Left ventricle myocardium inferior (tissue), 1 donor: Measurements from ENCODE around the gene SLC7A8. TPM values are rescaled to one million over a fixed set of nuclear protein-coding genes. Genes with fewer than 3 reads are reported as not detected.

Experiments
- DNase-seq: peaks from one replicate; pipeline ENCODE4 v3.0.0-alpha.2; 2020
- H3K27ac ChIP-seq: fragments of 200-600 bp; replicated peaks from 2 replicates; pipeline ENCODE4 v1.8.0; 2021
- H3K27me3 ChIP-seq: fragments of 200-600 bp; 2 replicates; pipeline ENCODE4 v1.8.0; 2021; ENCODE audit warnings: low read depth
- H3K36me3 ChIP-seq: fragments of 200-600 bp; 2 replicates; pipeline ENCODE4 v1.8.0; 2021
- H3K4me1 ChIP-seq: fragments of 200-600 bp; 2 replicates; pipeline ENCODE4 v1.8.0; 2021
- H3K4me3 ChIP-seq: fragments of 200-600 bp; 2 replicates; pipeline ENCODE4 v1.8.0; 2021; ENCODE audit warnings: mild to moderate bottlenecking, moderate library complexity
- H3K9me3 ChIP-seq: fragments of 200-600 bp; replicated peaks from 2 replicates; pipeline ENCODE4 v1.8.0; 2021
- intact Hi-C: fragments of 100-400 bp; cut with micrococcal nuclease; formaldehyde crosslinking; loops from one replicate; pipeline ENCODE4 v1.11.0; 2022
- total RNA-seq: library from RNA; stranded (reverse); fragmentation: NEBNext Ultra II Directional; extraction: Animal tissue kit (Norgen Biotek cat#: 25700); gene quantifications from one replicate; pipeline ENCODE4 v1.2.1, GENCODE V29; 2021
- TF ChIP-seq, protein P1 (sequence below): fragments of 200-600 bp; IDR thresholded peaks from 2 replicates; pipeline ENCODE4 v1.8.0; 2021; ENCODE audit warnings: antibody characterized with exemption, mild to moderate bottlenecking, borderline replicate concordance
- donor health status: DM: no; HTN: yes; CAD: no; lungs with severe emphysema.

The SLC7A8 gene
- total RNA-seq, 1 donor from 2014 or later: 10.6 TPM

DNA sequence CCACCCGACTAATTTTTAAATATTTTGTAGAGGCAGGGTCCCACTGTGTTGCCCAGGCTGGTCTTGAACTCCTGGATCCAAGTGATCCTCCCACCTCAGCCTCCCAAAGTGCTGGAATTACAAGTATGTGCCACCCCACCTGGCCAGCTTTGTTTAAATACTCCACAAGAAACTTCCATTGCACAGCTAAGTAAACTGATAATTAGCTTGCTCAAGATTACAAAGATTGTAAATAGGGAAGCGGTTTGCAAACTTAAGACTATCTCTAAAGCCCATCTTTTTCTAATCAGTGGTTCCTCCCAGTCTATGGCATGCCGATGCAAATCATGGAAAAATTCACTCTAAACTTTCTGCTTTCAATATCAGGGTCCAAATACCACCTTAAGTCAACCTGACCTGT, 9.7 kb downstream of the SLC7A8 start:
- intact Hi-C loops: no loop called here
- H3K27me3 ChIP-seq: no peaks in the 10 kb centered on the region
- no peak for DNase-seq
- no peaks in the 10 kb centered on the region for H3K36me3 ChIP-seq
- H3K4me3 ChIP-seq: no peak overlapping the region
- TF ChIP-seq, protein P1, sequence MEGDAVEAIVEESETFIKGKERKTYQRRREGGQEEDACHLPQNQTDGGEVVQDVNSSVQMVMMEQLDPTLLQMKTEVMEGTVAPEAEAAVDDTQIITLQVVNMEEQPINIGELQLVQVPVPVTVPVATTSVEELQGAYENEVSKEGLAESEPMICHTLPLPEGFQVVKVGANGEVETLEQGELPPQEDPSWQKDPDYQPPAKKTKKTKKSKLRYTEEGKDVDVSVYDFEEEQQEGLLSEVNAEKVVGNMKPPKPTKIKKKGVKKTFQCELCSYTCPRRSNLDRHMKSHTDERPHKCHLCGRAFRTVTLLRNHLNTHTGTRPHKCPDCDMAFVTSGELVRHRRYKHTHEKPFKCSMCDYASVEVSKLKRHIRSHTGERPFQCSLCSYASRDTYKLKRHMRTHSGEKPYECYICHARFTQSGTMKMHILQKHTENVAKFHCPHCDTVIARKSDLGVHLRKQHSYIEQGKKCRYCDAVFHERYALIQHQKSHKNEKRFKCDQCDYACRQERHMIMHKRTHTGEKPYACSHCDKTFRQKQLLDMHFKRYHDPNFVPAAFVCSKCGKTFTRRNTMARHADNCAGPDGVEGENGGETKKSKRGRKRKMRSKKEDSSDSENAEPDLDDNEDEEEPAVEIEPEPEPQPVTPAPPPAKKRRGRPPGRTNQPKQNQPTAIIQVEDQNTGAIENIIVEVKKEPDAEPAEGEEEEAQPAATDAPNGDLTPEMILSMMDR: no peak
- H3K27ac ChIP-seq: no peak overlapping the region
- no peaks in the 10 kb centered on the region for H3K9me3 ChIP-seq
- peaks cover 13% of the 10 kb centered on the region for H3K4me1 ChIP-seq

DNA sequence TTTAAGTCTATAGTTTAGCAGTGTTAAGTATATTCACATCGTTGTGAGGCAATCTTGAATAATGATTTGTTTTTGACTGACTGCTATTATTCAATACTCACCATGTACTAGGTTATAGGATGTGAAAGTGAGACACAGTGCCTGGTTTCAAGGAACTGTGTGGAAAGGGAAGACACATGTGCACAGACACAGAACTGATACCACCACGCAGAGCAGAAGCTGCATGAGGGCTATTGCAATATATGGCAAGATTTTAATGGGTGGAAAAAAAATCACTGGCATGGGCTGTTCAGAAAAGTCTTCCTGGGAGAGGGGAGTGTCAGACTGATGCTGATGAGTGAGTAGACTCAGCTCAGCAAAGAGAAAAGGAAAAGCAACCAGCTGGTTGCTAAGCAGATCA, 10.4 kb downstream of the SLC7A8 start:
- Histone ChIP-seq H3K36me3 (no peaks in the 10 kb centered on the region), H3K9me3 (no peaks in the 10 kb centered on the region), H3K27ac (no peak overlapping the region), H3K4me1 (peaks cover 21% of the 10 kb centered on the region), H3K27me3 (no peaks in the 10 kb centered on the region), H3K4me3 (no peak overlapping the region)
- intact Hi-C loops: no loop called here
- TF ChIP-seq, protein P1: no peak
- DNase-seq: no peak

DNA sequence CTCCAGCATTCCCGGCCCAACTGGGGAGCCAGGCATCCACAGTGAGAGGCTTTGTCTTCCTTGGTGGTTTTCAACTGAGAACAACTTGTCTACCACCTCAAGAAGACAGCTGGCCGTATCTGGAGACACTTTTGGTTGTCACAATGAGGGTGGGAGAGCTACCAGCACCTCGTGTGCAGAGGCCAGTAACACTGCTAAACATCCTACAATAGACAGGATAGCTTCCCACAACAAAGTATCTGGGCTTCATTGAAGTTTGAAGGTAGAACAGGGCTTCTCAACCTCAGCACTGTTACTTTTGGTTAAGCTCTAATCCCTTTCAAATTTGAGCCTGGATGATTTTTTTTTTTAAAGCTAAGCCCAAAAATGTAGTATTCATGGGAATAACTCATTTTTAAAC, 10.9 kb downstream of the SLC7A8 start:
- Histone ChIP-seq H3K27me3 (no peaks in the 10 kb centered on the region), H3K4me1 (peaks cover 25% of the 10 kb centered on the region), H3K4me3 (no peak overlapping the region), H3K27ac (no peak overlapping the region), H3K9me3 (no peaks in the 10 kb centered on the region), H3K36me3 (no peaks in the 10 kb centered on the region)
- no peak for DNase-seq
- intact Hi-C loops: no loop called here
- TF ChIP-seq, protein P1: no peak

DNA sequence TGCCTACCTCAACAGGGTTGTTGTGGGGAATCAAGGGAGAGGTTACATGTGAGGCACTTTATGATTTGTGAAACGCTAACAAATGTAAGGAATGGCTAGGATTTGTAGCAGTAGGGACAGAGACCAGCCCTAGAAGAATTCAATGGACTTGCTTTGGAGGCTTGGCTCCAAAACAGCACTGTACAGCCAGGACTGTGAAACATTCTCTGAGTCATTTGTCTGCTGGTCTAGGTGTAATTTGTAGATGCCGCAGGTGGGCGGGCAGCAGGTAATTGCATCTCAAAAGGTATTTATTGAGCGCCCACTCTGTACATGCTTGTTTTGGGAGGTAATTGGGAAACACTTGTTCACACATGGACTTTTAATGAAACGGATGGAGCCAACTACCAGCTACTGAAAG, 11.4 kb downstream of the SLC7A8 start:
- intact Hi-C loops: no loop called here
- H3K4me3 ChIP-seq: no peak overlapping the region
- H3K4me1 ChIP-seq: peaks cover 27% of the 10 kb centered on the region
- no peak overlapping the region for H3K27ac ChIP-seq
- no peaks in the 10 kb centered on the region for H3K9me3 ChIP-seq
- TF ChIP-seq, protein P1: no peak
- no peak for DNase-seq
- no peaks in the 10 kb centered on the region for H3K36me3 ChIP-seq
- H3K27me3 ChIP-seq: no peaks in the 10 kb centered on the region

DNA sequence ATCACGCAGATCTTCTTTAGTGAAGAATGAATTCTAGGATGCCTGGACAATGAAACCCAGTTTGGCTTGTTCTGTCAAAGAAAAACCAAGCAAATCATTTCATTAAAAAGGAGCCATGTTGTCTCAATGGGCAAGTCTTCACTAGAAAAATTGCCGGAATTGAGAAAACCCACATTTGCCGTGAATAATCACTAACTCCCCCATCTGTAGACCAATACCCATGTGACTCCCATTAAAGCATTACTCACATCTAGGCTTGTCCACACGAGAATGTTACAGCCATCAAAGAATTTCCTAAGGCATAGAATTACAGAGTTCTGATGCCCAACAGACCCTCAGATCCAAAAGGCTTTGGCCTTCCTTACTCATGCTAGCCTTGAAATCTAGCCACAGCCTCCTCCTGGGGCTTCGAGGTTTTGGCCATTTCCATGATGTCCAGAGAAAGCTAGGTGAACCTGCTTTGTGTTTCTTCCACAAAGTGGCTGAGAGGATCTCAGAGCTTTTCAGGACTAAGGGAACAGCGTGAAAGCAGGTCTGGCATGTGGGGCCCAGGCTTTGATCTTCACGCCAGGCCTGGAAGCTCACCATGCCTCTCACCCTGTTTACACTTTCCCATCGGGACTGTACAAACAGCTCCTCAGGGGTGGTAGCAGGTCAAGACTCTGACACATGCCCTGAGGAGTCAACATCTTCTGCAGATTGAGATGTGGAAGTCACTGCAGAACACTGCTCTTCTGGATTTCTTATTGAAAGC, 12.1 kb downstream of the SLC7A8 start:
- TF ChIP-seq, protein P1: no peak
- DNase-seq: no peak
- Histone ChIP-seq H3K27ac (no peak overlapping the region), H3K9me3 (no peaks in the 10 kb centered on the region), H3K4me3 (no peak overlapping the region), H3K36me3 (no peaks in the 10 kb centered on the region), H3K27me3 (no peaks in the 10 kb centered on the region), H3K4me1 (peaks cover 27% of the 10 kb centered on the region)
- intact Hi-C loops: no loop called here
